ENCODE measurements around the gene COL25A1.

DNA sequence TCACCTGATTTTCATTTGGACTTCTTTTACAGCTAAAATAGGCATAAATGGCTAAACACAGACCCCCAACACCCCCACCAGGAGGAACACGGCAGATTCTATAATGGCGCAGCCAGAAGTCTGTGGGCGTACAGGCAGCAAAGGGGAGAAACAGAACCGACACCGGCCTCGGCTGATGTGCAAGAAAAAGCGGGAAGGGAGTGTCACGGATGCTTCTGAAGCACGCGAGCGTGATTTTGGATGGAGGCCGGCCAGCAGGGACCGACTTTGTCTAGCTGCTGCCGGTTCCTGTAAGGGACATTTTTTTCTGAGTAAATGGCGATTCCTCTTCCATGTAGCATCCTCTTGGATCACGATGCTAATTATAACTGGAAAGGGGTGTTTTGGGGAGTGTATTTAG is 514.7 kb downstream of the COL25A1 start:
- no peak for TF ChIP-seq EZH2phosphoT487 (IDR thresholded peaks at IDR 0.05; ENCODE audit: insufficient read depth, low read depth)
- TF ChIP-seq EZH2 (IDR thresholded peaks at IDR 0.05; ENCODE audit: insufficient read depth, poor library complexity, severe bottlenecking), result no peak
